Measurements from ENCODE around the gene FKBP5. TPM values are rescaled to one million over a fixed set of nuclear protein-coding genes. Genes with fewer than 3 reads are reported as not detected.
A peak's percentile ranks its signal among the peaks of the same experiment; 100 is the strongest.

FKBP5 gene
- polyA plus RNA-seq, 3 donors from 2014 or later = 26.1 to 99.0 (median 29.3) TPM

- H3K9me3 Mint-ChIP-seq = no peaks in the 10 kb centered on the region
- peak overlapping the region; percentile 67 to 97 (median 92) for H3K27ac Mint-ChIP-seq
- H3K36me3 Mint-ChIP-seq = no peaks in the 10 kb centered on the region
- peak overlapping the region; percentile 76 to 90 (median 87) for H3K4me3 Mint-ChIP-seq
- no peak for DNase-seq
- H3K27me3 Mint-ChIP-seq (ENCODE audit: low read depth in 3 of 3) = peaks cover 9 to 28% (median 13%) of the 10 kb centered on the region in 3 donors
- peaks cover 71 to 78% of the 10 kb centered on the region in 2 donors for H3K4me1 Mint-ChIP-seq
Observed at GRCh38 chr6:35728683-35729678, 40.3 kb upstream of the FKBP5 start.

- H3K9me3 Mint-ChIP-seq = no peaks in the 10 kb centered on the region
- H3K27me3 Mint-ChIP-seq (ENCODE audit: low read depth in 3 of 3) = peaks cover 9 to 28% (median 13%) of the 10 kb centered on the region in 3 donors
- peak; percentile 89 to 95 (median 94) for DNase-seq
- peak overlapping the region; percentile 74 to 87 (median 84) for H3K4me3 Mint-ChIP-seq
- peaks cover 71 to 76% of the 10 kb centered on the region in 2 donors for H3K4me1 Mint-ChIP-seq
- H3K36me3 Mint-ChIP-seq = no peaks in the 10 kb centered on the region
- peak overlapping the region; percentile 67 to 97 (median 92) for H3K27ac Mint-ChIP-seq
Observed at GRCh38 chr6:35727935-35728682, 39.4 kb upstream of the FKBP5 start.

- peaks cover 64 to 68% of the 10 kb centered on the region in 2 donors for H3K4me1 Mint-ChIP-seq
- peaks cover 9 to 28% (median 13%) of the 10 kb centered on the region in 3 donors for H3K27me3 Mint-ChIP-seq (ENCODE audit: low read depth in 3 of 3)
- H3K9me3 Mint-ChIP-seq = no peaks in the 10 kb centered on the region
- no peaks in the 10 kb centered on the region for H3K36me3 Mint-ChIP-seq
- peak overlapping the region; percentile 72 to 82 (median 76) for H3K4me3 Mint-ChIP-seq
- H3K27ac Mint-ChIP-seq = peak overlapping the region; percentile 32 to 92 (median 68)
- DNase-seq = no peak
Observed at GRCh38 chr6:35727231-35727934, 38.7 kb upstream of the FKBP5 start.

- H3K9me3 Mint-ChIP-seq = no peaks in the 10 kb centered on the region
- peak overlapping the region in 4 of 6 donors; percentile 40 to 92 (median 74) for H3K27ac Mint-ChIP-seq
- H3K36me3 Mint-ChIP-seq = no peaks in the 10 kb centered on the region
- DNase-seq = no peak
- H3K4me3 Mint-ChIP-seq = peak overlapping the region; percentile 48 to 82 (median 76)
- peaks cover 8 to 15% (median 9%) of the 10 kb centered on the region in 3 donors for H3K27me3 Mint-ChIP-seq (ENCODE audit: low read depth in 3 of 3)
- peaks cover 53 to 60% of the 10 kb centered on the region in 2 donors for H3K4me1 Mint-ChIP-seq
Observed at GRCh38 chr6:35725721-35726438, 37.2 kb upstream of the FKBP5 start.

GRCh38 chr6:35725081-35725708, 36.5 kb upstream of the FKBP5 start:
- Mint-ChIP-seq H3K4me3 (peak overlapping the region in 2 of 5 donors; percentile 43 to 48), H3K9me3 (no peaks in the 10 kb centered on the region), H3K36me3 (no peaks in the 10 kb centered on the region), H3K27me3 (ENCODE audit: low read depth in 3 of 3) (peaks cover 9 to 15% (median 11%) of the 10 kb centered on the region in 3 donors), H3K27ac (peak overlapping the region in 2 of 6 donors; percentile 59 to 65), H3K4me1 (peaks cover 48 to 53% of the 10 kb centered on the region in 2 donors)
- DNase-seq = no peak

GRCh38 chr6:35724471-35724870, 35.8 kb upstream of the FKBP5 start:
- Mint-ChIP-seq H3K4me3 (no peak overlapping the region), H3K9me3 (no peaks in the 10 kb centered on the region), H3K4me1 (peaks cover 41 to 46% of the 10 kb centered on the region in 2 donors), H3K27me3 (ENCODE audit: low read depth in 3 of 3) (peaks cover 8 to 15% (median 11%) of the 10 kb centered on the region in 3 donors), H3K27ac (peak overlapping the region in 1 of 6 donors; percentile 60), H3K36me3 (no peaks in the 10 kb centered on the region)
- DNase-seq = no peak

GRCh38 chr6:35724059-35724458, 35.3 kb upstream of the FKBP5 start:
- Mint-ChIP-seq H3K4me1 (peaks cover 37 to 41% of the 10 kb centered on the region in 2 donors), H3K9me3 (no peaks in the 10 kb centered on the region), H3K27ac (peak overlapping the region in 1 of 6 donors; percentile 60), H3K4me3 (no peak overlapping the region), H3K36me3 (no peaks in the 10 kb centered on the region), H3K27me3 (ENCODE audit: low read depth in 3 of 3) (peaks cover 8 to 15% (median 11%) of the 10 kb centered on the region in 3 donors)
- DNase-seq = no peak

- no peak overlapping the region for H3K4me3 Mint-ChIP-seq
- H3K9me3 Mint-ChIP-seq = no peaks in the 10 kb centered on the region
- peaks cover 8 to 14% (median 11%) of the 10 kb centered on the region in 3 donors for H3K27me3 Mint-ChIP-seq (ENCODE audit: low read depth in 3 of 3)
- H3K27ac Mint-ChIP-seq = no peak overlapping the region
- no peak for DNase-seq
- peaks cover 32 to 37% of the 10 kb centered on the region in 2 donors for H3K4me1 Mint-ChIP-seq
- H3K36me3 Mint-ChIP-seq = no peaks in the 10 kb centered on the region
Observed at GRCh38 chr6:35723587-35723986, 34.9 kb upstream of the FKBP5 start.

GRCh38 chr6:35722121-35722761, 33.5 kb upstream of the FKBP5 start:
- Mint-ChIP-seq H3K4me1 (peaks cover 25% of the 10 kb centered on the region in 2 donors), H3K27ac (peak overlapping the region in 1 of 6 donors; percentile 31), H3K27me3 (ENCODE audit: low read depth in 3 of 3) (peaks cover 2 to 8% (median 7%) of the 10 kb centered on the region in 3 donors), H3K9me3 (no peaks in the 10 kb centered on the region), H3K36me3 (no peaks in the 10 kb centered on the region), H3K4me3 (no peak overlapping the region)
- no peak for DNase-seq

- Mint-ChIP-seq H3K27me3 (ENCODE audit: low read depth in 3 of 3) (peaks cover 0 to 6% (median 5%) of the 10 kb centered on the region in 3 donors), H3K4me1 (peaks cover 4 to 7% of the 10 kb centered on the region in 2 donors), H3K9me3 (no peaks in the 10 kb centered on the region), H3K36me3 (no peaks in the 10 kb centered on the region), H3K4me3 (no peak overlapping the region), H3K27ac (no peak overlapping the region)
- DNase-seq = no peak
Observed at GRCh38 chr6:35719830-35720733, 31.4 kb upstream of the FKBP5 start.

GRCh38 chr6:35719404-35719829, 30.7 kb upstream of the FKBP5 start:
- DNase-seq = no peak
- H3K9me3 Mint-ChIP-seq = no peaks in the 10 kb centered on the region
- peaks cover 0 to 6% (median 5%) of the 10 kb centered on the region in 3 donors for H3K27me3 Mint-ChIP-seq (ENCODE audit: low read depth in 3 of 3)
- H3K4me1 Mint-ChIP-seq = peaks cover 0 to 7% of the 10 kb centered on the region in 2 donors
- no peak overlapping the region for H3K4me3 Mint-ChIP-seq
- no peak overlapping the region for H3K27ac Mint-ChIP-seq
- no peaks in the 10 kb centered on the region for H3K36me3 Mint-ChIP-seq

Measured in immature natural killer cell (primary cell).